Endodermal cell (in vitro differentiated cells): ENCODE results near the gene NRK. TPM values are rescaled to one million over a fixed set of nuclear protein-coding genes. Genes with fewer than 3 reads are reported as not detected.
"Not testable (repeated sequence)": the region's sequence is repeated elsewhere in the genome, so short reads cannot be mapped to it uniquely, and the experiment has no call there.

Experiments
- DNase-seq: peaks from one replicate; pipeline ENCODE4 v3.0.0-alpha.2; 2017
- H3K27ac ChIP-seq: 2 replicates; pipeline ENCODE4 v1.5.1; 2013; ENCODE audit warnings: mild to moderate bottlenecking, low read depth, low read length, moderate library complexity
- H3K27me3 ChIP-seq: 2 replicates; pipeline ENCODE4 v1.6.1; 2013; ENCODE audit warnings: mild to moderate bottlenecking, low read length, moderate library complexity; ENCODE audit not compliant: insufficient read depth, control insufficient read depth, poor library complexity, severe bottlenecking
- H3K36me3 ChIP-seq: 2 replicates; pipeline ENCODE4 v1.7.0; 2013; ENCODE audit warnings: mild to moderate bottlenecking, low read length, moderate library complexity; ENCODE audit not compliant: control insufficient read depth, insufficient read depth
- H3K4me1 ChIP-seq: one replicate; pipeline ENCODE4 v1.7.0; 2013; ENCODE audit warnings: low read length; ENCODE audit not compliant: control insufficient read depth, insufficient read depth
- H3K4me3 ChIP-seq: 2 replicates; pipeline ENCODE4 v1.5.1; 2013; ENCODE audit warnings: mild to moderate bottlenecking, low read length, moderate library complexity
- H3K9ac ChIP-seq: 2 replicates; pipeline ENCODE4 v1.6.1; 2013; ENCODE audit warnings: mild to moderate bottlenecking, low read length, moderate library complexity; ENCODE audit not compliant: poor library complexity, severe bottlenecking; ENCODE audit errors: extremely low read depth
- H3K9me3 ChIP-seq: 2 replicates; pipeline ENCODE4 v1.6.1; 2013; ENCODE audit warnings: mild to moderate bottlenecking, low read length, moderate library complexity; ENCODE audit not compliant: control insufficient read depth
- H3K27ac Mint-ChIP-seq: 2 replicates; pipeline ENCODE4 v1.8.0; 2020; ENCODE audit warnings: mixed read lengths
- H3K27me3 Mint-ChIP-seq: 2 replicates; pipeline ENCODE4 v1.8.0; 2021; ENCODE audit warnings: mild to moderate bottlenecking, mixed read lengths; ENCODE audit not compliant: insufficient read depth
- H3K36me3 Mint-ChIP-seq: 2 replicates; pipeline ENCODE4 v1.8.0; 2020; ENCODE audit warnings: low read depth, mixed read lengths
- H3K4me1 Mint-ChIP-seq: 2 replicates; pipeline ENCODE4 v1.8.0; 2020; ENCODE audit warnings: mixed read lengths
- H3K4me3 Mint-ChIP-seq: 2 replicates; pipeline ENCODE4 v1.8.0; 2020; ENCODE audit warnings: mild to moderate bottlenecking, moderate library complexity, mixed read lengths
- H3K9me3 Mint-ChIP-seq: 2 replicates; pipeline ENCODE4 v1.8.0; 2020; ENCODE audit warnings: mild to moderate bottlenecking, mixed read lengths
- WGBS, 2 experiments: methylation state at CpG; one replicate each; pipeline versions ENCODE4 v1.1.5 to v1.1.7; 2013; ENCODE audit warnings: missing lambda C conversion rate in 2 of 2, mixed read lengths in 1 of 2; ENCODE audit not compliant: insufficient coverage in 1 of 2, insufficient read length in 1 of 2; 5-methylcytosine and 5-hydroxymethylcytosine counted together
- total RNA-seq, 2 donors: library from RNA; stranded (reverse); fragmentation: NEBNext Ultra II Directional in 1 of 2; extraction: Animal tissue kit (Norgen Biotek cat#: 25700) in 1 of 2; gene quantifications; 2 replicates in 1 of 2; 3 replicates in 1 of 2; pipeline ENCODE4 v1.2.1, GENCODE V29; 2021
- TF ChIP-seq, protein P1 (sequence below): fragments of 200-600 bp; sonication (generic); conservative IDR thresholded peaks from 2 replicates; pipeline ENCODE4 v1.5.0; 2021; ENCODE audit warnings: antibody characterized with exemption, mild to moderate bottlenecking

Gene NRK
- total RNA-seq, 2 donors from 2014 or later: 0.51 to 1.5 TPM

DNA sequence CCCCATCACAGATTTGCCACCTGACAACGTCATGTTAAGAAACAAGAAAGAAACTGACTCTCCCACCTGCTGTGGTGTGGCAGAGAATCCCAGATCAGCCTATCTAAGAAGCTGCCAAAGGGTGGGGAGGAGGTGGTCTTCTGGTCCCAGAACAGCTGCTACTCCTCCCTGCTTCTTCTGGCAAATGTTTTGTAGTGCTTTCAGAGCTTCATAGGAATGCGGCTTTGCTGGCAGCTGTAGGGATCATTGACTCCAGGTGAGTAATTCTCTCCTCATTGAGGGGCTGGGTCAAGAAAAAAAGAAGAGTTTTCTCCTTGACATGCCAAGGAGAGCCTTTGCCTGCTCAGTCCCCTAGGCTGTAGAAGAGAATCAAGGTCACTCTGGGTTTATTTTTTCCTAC is 23.3 kb downstream of the NRK start:
- Mint-ChIP-seq H3K4me1 (peaks cover 2% of the 10 kb centered on the region), H3K27ac (no peak overlapping the region), H3K9me3 (peaks cover 37% of the 10 kb centered on the region), H3K27me3 (peaks cover 2% of the 10 kb centered on the region), H3K4me3 (no peak overlapping the region), H3K36me3 (peaks cover 5% of the 10 kb centered on the region)
- Histone ChIP-seq H3K36me3 (no peaks in the 10 kb centered on the region), H3K27ac (no peak overlapping the region), H3K4me1 (no peaks in the 10 kb centered on the region), H3K9me3 (no peaks in the 10 kb centered on the region), H3K27me3 (no peaks in the 10 kb centered on the region), H3K4me3 (no peak overlapping the region), H3K9ac (no peak overlapping the region)
- TF ChIP-seq, protein P1, sequence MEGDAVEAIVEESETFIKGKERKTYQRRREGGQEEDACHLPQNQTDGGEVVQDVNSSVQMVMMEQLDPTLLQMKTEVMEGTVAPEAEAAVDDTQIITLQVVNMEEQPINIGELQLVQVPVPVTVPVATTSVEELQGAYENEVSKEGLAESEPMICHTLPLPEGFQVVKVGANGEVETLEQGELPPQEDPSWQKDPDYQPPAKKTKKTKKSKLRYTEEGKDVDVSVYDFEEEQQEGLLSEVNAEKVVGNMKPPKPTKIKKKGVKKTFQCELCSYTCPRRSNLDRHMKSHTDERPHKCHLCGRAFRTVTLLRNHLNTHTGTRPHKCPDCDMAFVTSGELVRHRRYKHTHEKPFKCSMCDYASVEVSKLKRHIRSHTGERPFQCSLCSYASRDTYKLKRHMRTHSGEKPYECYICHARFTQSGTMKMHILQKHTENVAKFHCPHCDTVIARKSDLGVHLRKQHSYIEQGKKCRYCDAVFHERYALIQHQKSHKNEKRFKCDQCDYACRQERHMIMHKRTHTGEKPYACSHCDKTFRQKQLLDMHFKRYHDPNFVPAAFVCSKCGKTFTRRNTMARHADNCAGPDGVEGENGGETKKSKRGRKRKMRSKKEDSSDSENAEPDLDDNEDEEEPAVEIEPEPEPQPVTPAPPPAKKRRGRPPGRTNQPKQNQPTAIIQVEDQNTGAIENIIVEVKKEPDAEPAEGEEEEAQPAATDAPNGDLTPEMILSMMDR: no peak
- 43% methylated on average over 2 of the region's 2 CpGs; no CpG with 5 or more reads in 1 of the 2 experiments for WGBS, 2 experiments
- DNase-seq: peak; percentile 50

DNA sequence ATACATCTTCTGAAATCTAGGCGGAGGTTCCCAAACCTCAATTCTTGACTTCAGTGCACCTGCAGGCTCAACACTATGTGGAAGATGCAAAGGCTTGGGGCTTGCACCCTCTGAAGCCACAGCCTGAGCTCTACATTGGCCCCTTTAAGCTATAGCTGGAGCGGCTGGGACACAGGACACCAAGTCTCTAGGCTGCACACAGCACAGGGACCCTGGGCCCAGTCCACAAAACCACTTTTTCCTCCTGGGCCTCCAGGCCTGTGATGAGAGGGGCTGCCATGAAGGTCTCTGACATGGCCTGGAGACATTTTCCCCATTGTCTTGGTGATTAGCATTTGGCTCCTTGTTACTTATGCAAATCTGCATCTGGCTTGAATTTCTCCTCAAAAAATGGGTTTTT is 27.8 kb downstream of the NRK start:
- H3K4me3 Mint-ChIP-seq, DNase-seq, H3K27ac ChIP-seq, H3K27me3 Mint-ChIP-seq, H3K27me3 ChIP-seq, H3K9me3 ChIP-seq, H3K4me1 Mint-ChIP-seq, H3K4me3 ChIP-seq, H3K9ac ChIP-seq, H3K36me3 Mint-ChIP-seq, H3K36me3 ChIP-seq, H3K27ac Mint-ChIP-seq, H3K4me1 ChIP-seq: not testable (repeated sequence)
- WGBS, 2 experiments: 80% methylated on average over 2 of the region's 2 CpGs; no CpG with 5 or more reads in 1 of the 2 experiments
- peaks cover 55% of the 10 kb centered on the region for H3K9me3 Mint-ChIP-seq

DNA sequence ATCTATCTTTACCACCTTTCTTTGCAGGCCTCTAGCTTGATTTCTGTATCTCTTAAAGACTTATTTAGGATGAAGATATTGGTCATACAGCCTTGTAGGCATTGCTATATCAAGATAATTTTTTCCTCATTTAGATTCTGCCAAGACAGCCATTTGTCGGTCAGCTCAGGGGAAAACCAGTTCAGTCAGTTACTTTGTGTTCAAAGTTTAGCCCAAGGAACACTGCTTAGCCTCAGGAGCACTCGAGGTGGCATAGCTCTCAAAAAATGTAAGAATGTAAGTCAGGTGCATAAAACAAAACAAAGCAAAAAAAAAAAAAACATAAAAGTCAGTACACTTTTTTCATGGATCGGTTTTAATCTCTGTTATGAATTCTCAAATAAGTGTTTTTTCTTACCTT is 43.4 kb downstream of the NRK start:
- H3K4me1 Mint-ChIP-seq: no peaks in the 10 kb centered on the region
- no peaks in the 10 kb centered on the region for H3K27me3 ChIP-seq
- H3K4me3 Mint-ChIP-seq: no peak overlapping the region
- peaks cover 18% of the 10 kb centered on the region for H3K9me3 Mint-ChIP-seq
- H3K36me3 Mint-ChIP-seq: no peaks in the 10 kb centered on the region
- no peak overlapping the region for H3K9ac ChIP-seq
- H3K36me3 ChIP-seq: no peaks in the 10 kb centered on the region
- DNase-seq: no peak
- H3K27ac Mint-ChIP-seq: no peak overlapping the region
- no peaks in the 10 kb centered on the region for H3K27me3 Mint-ChIP-seq
- H3K9me3 ChIP-seq: no peaks in the 10 kb centered on the region
- H3K4me3 ChIP-seq: no peak overlapping the region
- H3K27ac ChIP-seq: no peak overlapping the region
- TF ChIP-seq, protein P1: no peak
- H3K4me1 ChIP-seq: no peaks in the 10 kb centered on the region
- WGBS, 2 experiments: 100% methylated on average over 1 of the region's 3 CpGs; no CpG with 5 or more reads in 1 of the 2 experiments

DNA sequence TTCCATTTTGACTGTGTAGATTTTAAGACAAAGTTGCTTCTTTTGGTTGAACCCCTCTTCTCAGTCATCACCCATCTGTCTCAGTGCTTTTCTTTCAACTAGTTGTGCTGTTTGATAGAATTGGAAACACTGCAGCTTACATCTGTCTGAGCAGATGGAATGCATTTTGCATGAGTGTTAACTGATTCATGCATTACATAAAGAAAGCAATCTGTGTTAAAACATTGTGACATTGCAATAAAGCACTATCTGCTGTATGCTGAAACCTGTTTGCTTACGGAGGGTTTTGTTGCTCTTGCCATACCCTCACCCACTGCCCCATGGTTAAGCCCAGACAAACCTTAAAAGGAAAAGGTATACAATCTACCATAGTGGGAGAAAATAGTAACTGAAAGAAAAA is 47.4 kb downstream of the NRK start:
- Mint-ChIP-seq H3K9me3 (peaks cover 28% of the 10 kb centered on the region), H3K4me3 (no peak overlapping the region), H3K27me3 (no peaks in the 10 kb centered on the region), H3K4me1 (no peaks in the 10 kb centered on the region), H3K36me3 (no peaks in the 10 kb centered on the region), H3K27ac (no peak overlapping the region)
- no peak overlapping the region for H3K4me3 ChIP-seq
- H3K27me3 ChIP-seq: no peaks in the 10 kb centered on the region
- no peaks in the 10 kb centered on the region for H3K36me3 ChIP-seq
- TF ChIP-seq, protein P1: no peak
- 100% methylated on average over 1 of the region's 1 CpG; no CpG with 5 or more reads in 1 of the 2 experiments for WGBS, 2 experiments
- no peak for DNase-seq
- no peaks in the 10 kb centered on the region for H3K4me1 ChIP-seq
- H3K9ac ChIP-seq: no peak overlapping the region
- no peak overlapping the region for H3K27ac ChIP-seq
- no peaks in the 10 kb centered on the region for H3K9me3 ChIP-seq
